ENCODE results near the gene TRIM17. TPM values are rescaled to one million over a fixed set of nuclear protein-coding genes. Genes with fewer than 3 reads are reported as not detected.

TRIM17 gene
- total and polyA plus RNA-seq, 2 of the 13 experiments (the other 11 are each of a cell fraction or from before 2014, with no cell fraction given), result 0.32 to 0.64 TPM

DNA sequence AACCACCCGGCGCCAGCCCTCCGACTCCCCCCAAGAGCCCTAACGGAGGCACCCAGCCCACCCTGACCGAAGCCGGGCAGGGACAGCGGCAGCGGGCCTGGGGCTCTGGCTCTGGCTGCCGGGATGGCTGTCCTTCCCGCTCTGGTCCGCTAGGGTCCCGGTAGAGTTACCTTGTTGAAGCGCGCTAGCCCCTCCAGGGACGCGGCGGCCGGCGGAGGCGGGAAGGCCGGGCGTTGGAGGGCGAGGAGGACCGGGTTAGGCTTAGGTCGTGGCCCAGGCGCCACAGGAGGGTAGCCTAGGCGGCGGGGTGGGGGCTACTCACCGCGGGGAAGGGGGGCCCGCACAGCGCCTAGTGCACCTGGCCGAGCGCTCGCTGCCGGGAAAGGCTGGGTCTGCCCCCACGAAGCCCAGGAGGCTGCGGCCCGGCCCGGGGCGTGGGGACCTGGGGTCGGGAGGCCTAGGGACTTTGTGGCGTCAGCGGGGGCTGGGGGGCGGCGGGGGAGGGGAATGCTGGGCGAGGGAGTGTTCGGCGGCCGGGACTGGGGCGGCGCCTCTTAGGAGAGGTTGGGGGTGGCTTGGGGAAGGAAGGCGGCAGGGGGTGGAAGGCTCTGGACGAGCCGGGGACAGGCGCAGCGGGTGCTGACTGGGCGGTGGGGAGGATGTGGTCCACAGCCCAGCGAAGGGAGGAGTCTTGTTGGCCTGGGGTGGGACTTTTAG, at the start of gene TRIM17 (continued):
- TF ChIP-seq RBM39 (IDR thresholded peaks at IDR 0.05; ENCODE audit: low read depth, low read length, poor library complexity, severe bottlenecking) (peak; percentile 69), FOXK1 (CRISPR knock-in tag; IDR thresholded peaks at IDR 0.05; ENCODE audit: borderline replicate concordance, low read depth) (no peak), U2AF2 (IDR thresholded peaks at IDR 0.05; ENCODE audit: low read depth, low read length) (no peak), MEF2D (CRISPR knock-in tag; IDR thresholded peaks at IDR 0.05) (no peak), ZNF235 (CRISPR knock-in tag; IDR thresholded peaks at IDR 0.05; ENCODE audit: borderline replicate concordance) (no peak), NPAS2 (CRISPR knock-in tag; IDR thresholded peaks at IDR 0.05; ENCODE audit: borderline replicate concordance) (no peak), ZC3H13 (CRISPR knock-in tag; IDR thresholded peaks at IDR 0.05) (no peak), ELF3 (CRISPR knock-in tag; IDR thresholded peaks at IDR 0.05) (no peak), PCBP1 (IDR thresholded peaks at IDR 0.05; ENCODE audit: borderline replicate concordance, low read depth, low read length) (no peak), ZNF354B (CRISPR knock-in tag; IDR thresholded peaks at IDR 0.05) (no peak), ZNF615 (CRISPR knock-in tag; IDR thresholded peaks at IDR 0.05; ENCODE audit: borderline replicate concordance) (no peak), PPARG (CRISPR knock-in tag; conservative IDR thresholded peaks at IDR 0.05) (no peak)
- TF ChIP-seq, protein P1, sequence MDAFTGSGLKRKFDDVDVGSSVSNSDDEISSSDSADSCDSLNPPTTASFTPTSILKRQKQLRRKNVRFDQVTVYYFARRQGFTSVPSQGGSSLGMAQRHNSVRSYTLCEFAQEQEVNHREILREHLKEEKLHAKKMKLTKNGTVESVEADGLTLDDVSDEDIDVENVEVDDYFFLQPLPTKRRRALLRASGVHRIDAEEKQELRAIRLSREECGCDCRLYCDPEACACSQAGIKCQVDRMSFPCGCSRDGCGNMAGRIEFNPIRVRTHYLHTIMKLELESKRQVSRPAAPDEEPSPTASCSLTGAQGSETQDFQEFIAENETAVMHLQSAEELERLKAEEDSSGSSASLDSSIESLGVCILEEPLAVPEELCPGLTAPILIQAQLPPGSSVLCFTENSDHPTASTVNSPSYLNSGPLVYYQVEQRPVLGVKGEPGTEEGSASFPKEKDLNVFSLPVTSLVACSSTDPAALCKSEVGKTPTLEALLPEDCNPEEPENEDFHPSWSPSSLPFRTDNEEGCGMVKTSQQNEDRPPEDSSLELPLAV (CRISPR knock-in tag; conservative IDR thresholded peaks at IDR 0.05; ENCODE audit: low read depth), result no peak
- TF ChIP-seq, protein P2, sequence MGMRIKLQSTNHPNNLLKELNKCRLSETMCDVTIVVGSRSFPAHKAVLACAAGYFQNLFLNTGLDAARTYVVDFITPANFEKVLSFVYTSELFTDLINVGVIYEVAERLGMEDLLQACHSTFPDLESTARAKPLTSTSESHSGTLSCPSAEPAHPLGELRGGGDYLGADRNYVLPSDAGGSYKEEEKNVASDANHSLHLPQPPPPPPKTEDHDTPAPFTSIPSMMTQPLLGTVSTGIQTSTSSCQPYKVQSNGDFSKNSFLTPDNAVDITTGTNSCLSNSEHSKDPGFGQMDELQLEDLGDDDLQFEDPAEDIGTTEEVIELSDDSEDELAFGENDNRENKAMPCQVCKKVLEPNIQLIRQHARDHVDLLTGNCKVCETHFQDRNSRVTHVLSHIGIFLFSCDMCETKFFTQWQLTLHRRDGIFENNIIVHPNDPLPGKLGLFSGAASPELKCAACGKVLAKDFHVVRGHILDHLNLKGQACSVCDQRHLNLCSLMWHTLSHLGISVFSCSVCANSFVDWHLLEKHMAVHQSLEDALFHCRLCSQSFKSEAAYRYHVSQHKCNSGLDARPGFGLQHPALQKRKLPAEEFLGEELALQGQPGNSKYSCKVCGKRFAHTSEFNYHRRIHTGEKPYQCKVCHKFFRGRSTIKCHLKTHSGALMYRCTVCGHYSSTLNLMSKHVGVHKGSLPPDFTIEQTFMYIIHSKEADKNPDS (CRISPR knock-in tag; IDR thresholded peaks at IDR 0.05), result no peak
- TF ChIP-seq, protein P3, sequence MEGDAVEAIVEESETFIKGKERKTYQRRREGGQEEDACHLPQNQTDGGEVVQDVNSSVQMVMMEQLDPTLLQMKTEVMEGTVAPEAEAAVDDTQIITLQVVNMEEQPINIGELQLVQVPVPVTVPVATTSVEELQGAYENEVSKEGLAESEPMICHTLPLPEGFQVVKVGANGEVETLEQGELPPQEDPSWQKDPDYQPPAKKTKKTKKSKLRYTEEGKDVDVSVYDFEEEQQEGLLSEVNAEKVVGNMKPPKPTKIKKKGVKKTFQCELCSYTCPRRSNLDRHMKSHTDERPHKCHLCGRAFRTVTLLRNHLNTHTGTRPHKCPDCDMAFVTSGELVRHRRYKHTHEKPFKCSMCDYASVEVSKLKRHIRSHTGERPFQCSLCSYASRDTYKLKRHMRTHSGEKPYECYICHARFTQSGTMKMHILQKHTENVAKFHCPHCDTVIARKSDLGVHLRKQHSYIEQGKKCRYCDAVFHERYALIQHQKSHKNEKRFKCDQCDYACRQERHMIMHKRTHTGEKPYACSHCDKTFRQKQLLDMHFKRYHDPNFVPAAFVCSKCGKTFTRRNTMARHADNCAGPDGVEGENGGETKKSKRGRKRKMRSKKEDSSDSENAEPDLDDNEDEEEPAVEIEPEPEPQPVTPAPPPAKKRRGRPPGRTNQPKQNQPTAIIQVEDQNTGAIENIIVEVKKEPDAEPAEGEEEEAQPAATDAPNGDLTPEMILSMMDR (CRISPR knock-in tag; IDR thresholded peaks at IDR 0.05), result peak; percentile 53
- TF ChIP-seq, protein P4, sequence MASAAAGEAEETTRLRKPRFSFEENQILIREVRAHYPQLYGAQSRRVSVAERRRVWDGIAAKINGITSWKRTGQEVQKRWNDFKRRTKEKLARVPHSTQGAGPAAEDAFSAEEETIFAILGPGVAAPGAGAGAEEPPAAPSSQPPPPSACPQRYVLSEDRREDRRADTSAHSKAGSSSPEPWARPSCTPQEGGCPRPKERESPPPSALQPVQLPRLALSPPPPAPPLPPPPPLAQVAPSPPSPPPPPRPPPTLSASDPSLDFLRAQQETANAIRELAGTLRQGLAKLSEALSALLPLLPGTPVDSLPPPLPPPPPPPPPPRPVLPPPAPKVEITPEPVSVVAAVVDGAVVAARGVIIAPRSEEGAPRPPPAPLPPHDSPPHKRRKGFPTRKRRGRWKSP (CRISPR knock-in tag; IDR thresholded peaks at IDR 0.05), result no peak
- TF ChIP-seq, protein P5, sequence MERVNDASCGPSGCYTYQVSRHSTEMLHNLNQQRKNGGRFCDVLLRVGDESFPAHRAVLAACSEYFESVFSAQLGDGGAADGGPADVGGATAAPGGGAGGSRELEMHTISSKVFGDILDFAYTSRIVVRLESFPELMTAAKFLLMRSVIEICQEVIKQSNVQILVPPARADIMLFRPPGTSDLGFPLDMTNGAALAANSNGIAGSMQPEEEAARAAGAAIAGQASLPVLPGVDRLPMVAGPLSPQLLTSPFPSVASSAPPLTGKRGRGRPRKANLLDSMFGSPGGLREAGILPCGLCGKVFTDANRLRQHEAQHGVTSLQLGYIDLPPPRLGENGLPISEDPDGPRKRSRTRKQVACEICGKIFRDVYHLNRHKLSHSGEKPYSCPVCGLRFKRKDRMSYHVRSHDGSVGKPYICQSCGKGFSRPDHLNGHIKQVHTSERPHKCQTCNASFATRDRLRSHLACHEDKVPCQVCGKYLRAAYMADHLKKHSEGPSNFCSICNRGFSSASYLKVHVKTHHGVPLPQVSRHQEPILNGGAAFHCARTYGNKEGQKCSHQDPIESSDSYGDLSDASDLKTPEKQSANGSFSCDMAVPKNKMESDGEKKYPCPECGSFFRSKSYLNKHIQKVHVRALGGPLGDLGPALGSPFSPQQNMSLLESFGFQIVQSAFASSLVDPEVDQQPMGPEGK (CRISPR knock-in tag; IDR thresholded peaks at IDR 0.05), result peak; percentile 49; the same call in 1 of the 2 replicates
- TF ChIP-seq, protein P6, sequence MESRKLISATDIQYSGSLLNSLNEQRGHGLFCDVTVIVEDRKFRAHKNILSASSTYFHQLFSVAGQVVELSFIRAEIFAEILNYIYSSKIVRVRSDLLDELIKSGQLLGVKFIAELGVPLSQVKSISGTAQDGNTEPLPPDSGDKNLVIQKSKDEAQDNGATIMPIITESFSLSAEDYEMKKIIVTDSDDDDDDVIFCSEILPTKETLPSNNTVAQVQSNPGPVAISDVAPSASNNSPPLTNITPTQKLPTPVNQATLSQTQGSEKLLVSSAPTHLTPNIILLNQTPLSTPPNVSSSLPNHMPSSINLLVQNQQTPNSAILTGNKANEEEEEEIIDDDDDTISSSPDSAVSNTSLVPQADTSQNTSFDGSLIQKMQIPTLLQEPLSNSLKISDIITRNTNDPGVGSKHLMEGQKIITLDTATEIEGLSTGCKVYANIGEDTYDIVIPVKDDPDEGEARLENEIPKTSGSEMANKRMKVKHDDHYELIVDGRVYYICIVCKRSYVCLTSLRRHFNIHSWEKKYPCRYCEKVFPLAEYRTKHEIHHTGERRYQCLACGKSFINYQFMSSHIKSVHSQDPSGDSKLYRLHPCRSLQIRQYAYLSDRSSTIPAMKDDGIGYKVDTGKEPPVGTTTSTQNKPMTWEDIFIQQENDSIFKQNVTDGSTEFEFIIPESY (CRISPR knock-in tag; IDR thresholded peaks at IDR 0.05), result no peak
